ENCODE measurements around the gene DLX1.

The DLX1 gene

GRCh38 chr2:172102391-172103359 is 17.4 kb downstream of the DLX1 start, which contains the start of gene DLX2:
Gene DLX2, minus strand, starts transcription at chr2:172102900. Its CDS starts 362 bp downstream, at chr2:172102538.
- no peak for TF ChIP-seq Cebpa-rat (IDR thresholded peaks at IDR 0.05)
- H3K9ac ChIP-seq: no peak within 1 kb of the TSS
- H3K27me3 ChIP-seq: peaks cover 100% of the 10 kb centered on the region

GRCh38 chr2:172103471-172104272 is 18.4 kb downstream of the DLX1 start:
- Histone ChIP-seq H3K9ac (no peak overlapping the region), H3K36me3 (no peaks in the 10 kb centered on the region), H3K4me2 (peak overlapping the region; percentile 98), H3K4me3 (peak overlapping the region; percentile 67), H3K4me1 (peaks cover 51% of the 10 kb centered on the region), H3K27ac (no peak overlapping the region), H3K27me3 (peaks cover 100% of the 10 kb centered on the region), H3K9me3 (no peaks in the 10 kb centered on the region), H4K20me1 (peaks cover 96% of the 10 kb centered on the region)
- no peak for TF ChIP-seq Cebpa-rat (IDR thresholded peaks at IDR 0.05)

More at GRCh38 chr2:172102391-172103359, 17.4 kb downstream of the DLX1 start, which contains the start of gene DLX2:
- peaks cover 96% of the 10 kb centered on the region for H4K20me1 ChIP-seq
- no peaks in the 10 kb centered on the region for H3K36me3 ChIP-seq
- H3K4me2 ChIP-seq: peak within 1 kb of the TSS; percentile 98
- H3K4me3 ChIP-seq: peak within 1 kb of the TSS; percentile 67
- peaks cover 53% of the 10 kb centered on the region for H3K4me1 ChIP-seq
- no peak within 1 kb of the TSS for H3K27ac ChIP-seq
- no peaks in the 10 kb centered on the region for H3K9me3 ChIP-seq

- Histone ChIP-seq H3K4me2 (no peak overlapping the region), H3K9me3 (no peaks in the 10 kb centered on the region), H3K36me3 (no peaks in the 10 kb centered on the region), H3K4me1 (peaks cover 39% of the 10 kb centered on the region), H3K9ac (no peak overlapping the region), H3K27ac (no peak overlapping the region), H3K27me3 (peaks cover 100% of the 10 kb centered on the region), H4K20me1 (peaks cover 85% of the 10 kb centered on the region), H3K4me3 (no peak overlapping the region)
- no peak for TF ChIP-seq Cebpa-rat (IDR thresholded peaks at IDR 0.05)
Observed at GRCh38 chr2:172105471-172106107, 20.3 kb downstream of the DLX1 start.

GRCh38 chr2:172106108-172106961 is 21.0 kb downstream of the DLX1 start:
- H3K9ac ChIP-seq: no peak overlapping the region
- no peaks in the 10 kb centered on the region for H3K9me3 ChIP-seq
- peak overlapping the region; percentile 44 for H3K4me3 ChIP-seq
- no peaks in the 10 kb centered on the region for H3K36me3 ChIP-seq
- peaks cover 77% of the 10 kb centered on the region for H4K20me1 ChIP-seq
- TF ChIP-seq Cebpa-rat (IDR thresholded peaks at IDR 0.05): no peak
- H3K27me3 ChIP-seq: peaks cover 94% of the 10 kb centered on the region
- peak overlapping the region; percentile 59 for H3K4me2 ChIP-seq
- peaks cover 32% of the 10 kb centered on the region for H3K4me1 ChIP-seq
- no peak overlapping the region for H3K27ac ChIP-seq

GRCh38 chr2:172107690-172108586 is 22.6 kb downstream of the DLX1 start:
- Histone ChIP-seq H3K4me2 (no peak overlapping the region), H3K9ac (no peak overlapping the region), H3K4me3 (no peak overlapping the region), H4K20me1 (peaks cover 62% of the 10 kb centered on the region), H3K27ac (no peak overlapping the region), H3K27me3 (peaks cover 78% of the 10 kb centered on the region), H3K4me1 (peaks cover 18% of the 10 kb centered on the region), H3K9me3 (no peaks in the 10 kb centered on the region), H3K36me3 (no peaks in the 10 kb centered on the region)
- no peak for TF ChIP-seq Cebpa-rat (IDR thresholded peaks at IDR 0.05)

- Histone ChIP-seq H3K27me3 (peaks cover 72% of the 10 kb centered on the region), H4K20me1 (peaks cover 56% of the 10 kb centered on the region), H3K4me1 (peaks cover 11% of the 10 kb centered on the region), H3K4me3 (no peak overlapping the region), H3K36me3 (no peaks in the 10 kb centered on the region), H3K9ac (no peak overlapping the region), H3K27ac (no peak overlapping the region), H3K4me2 (no peak overlapping the region), H3K9me3 (no peaks in the 10 kb centered on the region)
- TF ChIP-seq Cebpa-rat (IDR thresholded peaks at IDR 0.05): no peak
Observed at GRCh38 chr2:172108587-172108930, 23.3 kb downstream of the DLX1 start.

GRCh38 chr2:172109256-172109987 is 24.1 kb downstream of the DLX1 start:
- Histone ChIP-seq H3K4me3 (no peak overlapping the region), H3K9ac (no peak overlapping the region), H3K27me3 (peaks cover 63% of the 10 kb centered on the region)

More at GRCh38 chr2:172109256-172109987, 24.1 kb downstream of the DLX1 start:
- Histone ChIP-seq H3K4me1 (peaks cover 9% of the 10 kb centered on the region), H3K27ac (no peak overlapping the region), H3K36me3 (no peaks in the 10 kb centered on the region), H4K20me1 (peaks cover 50% of the 10 kb centered on the region), H3K4me2 (no peak overlapping the region), H3K9me3 (no peaks in the 10 kb centered on the region)
- no peak for TF ChIP-seq Cebpa-rat (IDR thresholded peaks at IDR 0.05)

All from BLaER1 (cell line).